Panc1 (cell line): Measurements from ENCODE around the gene CKB. TPM values are rescaled to one million over a fixed set of nuclear protein-coding genes. Genes with fewer than 3 reads are reported as not detected.

Source experiments
- ATAC-seq: fragments of 200-7000 bp; cut with Tn5 transposase; 2 replicates; pipeline ENCODE4 v1.9.1; 2020; ENCODE audit warnings: mild to moderate bottlenecking, moderate library complexity
- BruUV-seq: library from RNA; stranded (reverse); fragments of 400-500 nt; replicated peaks from 2 replicates; lab custom pipeline; 2021; lab: Mats Ljungman, UMichigan
- CTCF ChIA-PET: fragments of 300-600 bp; sonication (Branson Sonifier 250); formaldehyde crosslinking; loops from one replicate; lab custom pipeline; 2022; ENCODE audit warnings: antibody characterized with exemption; lab: Charles Lee
- POLR2A ChIA-PET: fragments of 300-600 bp; sonication (Branson Sonifier 250); formaldehyde crosslinking; loops from one replicate; lab custom pipeline; 2022; ENCODE audit warnings: antibody characterized with exemption; lab: Charles Lee
- DNase-seq: peaks from one replicate; pipeline ENCODE4 v3.0.0-alpha.2; 2010; ENCODE audit warnings: low read depth, low spot score
- H3K27ac ChIP-seq: 2 replicates; pipeline ENCODE4 v1.5.1; 2011; ENCODE audit warnings: mild to moderate bottlenecking, low read length, inconsistent platforms
- H3K27me3 ChIP-seq: fragments of 200-500 bp; sonication (Bioruptor generic); 2 replicates; pipeline ENCODE4 v1.6.0; 2014; ENCODE audit warnings: low read length, inconsistent platforms; ENCODE audit not compliant: control insufficient read depth, insufficient read depth
- H3K36me3 ChIP-seq: fragments of 200-500 bp; sonication (Bioruptor generic); 2 replicates; pipeline ENCODE4 v1.5.1; 2014; ENCODE audit warnings: inconsistent platforms, mild to moderate bottlenecking, low read length, moderate library complexity; ENCODE audit not compliant: control insufficient read depth, insufficient read depth
- H3K4me1 ChIP-seq: 2 replicates; pipeline ENCODE4 v1.5.1; 2011; ENCODE audit warnings: inconsistent platforms, mild to moderate bottlenecking, low read length, moderate library complexity; ENCODE audit not compliant: control insufficient read depth, insufficient read depth
- H3K4me3 ChIP-seq, 2 experiments: 2 replicates each; pipeline ENCODE4 v1.5.1; 2011 to 2012; ENCODE audit warnings: low read depth in 2 of 2, low read length in 2 of 2, mild to moderate bottlenecking in 2 of 2, inconsistent platforms in 1 of 2, moderate library complexity in 1 of 2
- H3K9me3 ChIP-seq: fragments of 200-500 bp; sonication (Bioruptor generic); 2 replicates; pipeline ENCODE4 v1.5.1; 2014; ENCODE audit warnings: low read depth, mild to moderate bottlenecking, inconsistent platforms, low read length, moderate library complexity; ENCODE audit not compliant: control insufficient read depth, insufficient read depth
- CTCF ChIP-seq: fragments of 450-650 bp; IDR thresholded peaks from 2 replicates; pipeline ENCODE4 v1.5.1; 2017; ENCODE audit warnings: mild to moderate bottlenecking
- POLR2AphosphoS5 ChIP-seq: IDR thresholded peaks from 2 replicates; pipeline ENCODE4 v1.6.1; 2012; ENCODE audit warnings: mild to moderate bottlenecking, low read depth, low read length, moderate library complexity
- REST ChIP-seq, 2 experiments: IDR thresholded peaks; 2 replicates each; pipeline ENCODE4 v1.6.1; 2011 to 2012; ENCODE audit warnings: low read depth in 2 of 2, control low read depth in 1 of 2, low read length in 1 of 2, mild to moderate bottlenecking in 1 of 2, moderate library complexity in 1 of 2; ENCODE audit not compliant: insufficient read depth in 1 of 2
- SIN3A ChIP-seq: IDR thresholded peaks from 2 replicates; pipeline ENCODE4 v1.6.1; 2012; ENCODE audit warnings: low read depth, mild to moderate bottlenecking, low read length, moderate library complexity, borderline replicate concordance; ENCODE audit not compliant: insufficient read depth
- TCF7L2 ChIP-seq: IDR thresholded peaks from 2 replicates; pipeline ENCODE4 v1.6.1; 2011; ENCODE audit warnings: mild to moderate bottlenecking, low read depth, low read length, inconsistent platforms
- in situ Hi-C: cut with HindIII; loops from 2 replicates; pipeline ENCODE4 v1.10.0; 2016; ENCODE audit warnings: low sequenced_read_pairs, low pct_unique_long_range_greater_than_20kb
- intact Hi-C: fragments of 100-400 bp; cut with micrococcal nuclease; formaldehyde crosslinking; loops from one replicate; pipeline ENCODE4 v1.10.0; 2022; ENCODE audit not compliant: unreplicated experiment
- total RNA-seq: library from RNA; stranded (reverse); gene quantifications from one replicate; pipeline ENCODE4 v1.2.1, GENCODE V29; 2021; ENCODE audit not compliant: unreplicated experiment

The CKB gene
- total RNA-seq, 1 experiment from 2014 or later: 436 TPM

- peak overlapping the region; percentile 80 for H3K27ac ChIP-seq
- in situ Hi-C loops: no loop called here
- no peaks in the 10 kb centered on the region; the same call in 1 of the 2 replicates for H3K36me3 ChIP-seq
- intact Hi-C loops: no loop called here
- H3K9me3 ChIP-seq: no peaks in the 10 kb centered on the region
- TSS peak; percentile 97 for BruUV-seq
- H3K4me3 ChIP-seq: peak overlapping the region in 1 of 2 experiments; percentile 50; a peak in 1 of 4 replicates
- CTCF ChIA-PET: no interaction called here
- H3K4me1 ChIP-seq: peaks cover 45% of the 10 kb centered on the region
- ATAC-seq (no peak), DNase-seq (no peak)
- no peaks in the 10 kb centered on the region for H3K27me3 ChIP-seq
- no peak for TF ChIP-seq TCF7L2
- POLR2A ChIA-PET: interaction anchor here (1.1 kb wide), 1 partner anchor 19 kb away, joined by 4 read pairs; no protein-coding TSS in a partner anchor
Observed at GRCh38 chr14:103519837-103520212, 2.8 kb downstream of the CKB start.

GRCh38 chr14:103519043-103519836, 3.4 kb downstream of the CKB start:
- ATAC-seq: peak; percentile 45
- in situ Hi-C loops: no loop called here
- intact Hi-C loops: no loop called here
- H3K4me1 ChIP-seq: peaks cover 39% of the 10 kb centered on the region
- H3K9me3 ChIP-seq: no peaks in the 10 kb centered on the region
- H3K27me3 ChIP-seq: no peaks in the 10 kb centered on the region
- TF ChIP-seq POLR2AphosphoS5 (no peak; the same call in 1 of the 2 replicates), TCF7L2 (no peak), SIN3A (0 out of 2 replicates have a peak, but pooled peaks have one; percentile 42)
- H3K36me3 ChIP-seq: no peaks in the 10 kb centered on the region; the same call in 1 of the 2 replicates
- ChIA-PET POLR2A (interaction anchor here (1.1 kb wide), 1 partner anchor 19 kb away, joined by 4 read pairs; no protein-coding TSS in a partner anchor), CTCF (interaction anchor here (0.6 to 1.3 kb wide), 7 partner anchors 9 to 52 kb away, joined by 3 to 13 read pairs (median 3); partner anchors contain the start of gene TRMT61A)
- BruUV-seq: no TSS peak
- peak overlapping the region; percentile 80 for H3K27ac ChIP-seq
- DNase-seq: no peak
- no peak overlapping the region for H3K4me3 ChIP-seq

GRCh38 chr14:103518422-103519042, 4.1 kb downstream of the CKB start:
- H3K4me1 ChIP-seq: peaks cover 39% of the 10 kb centered on the region
- intact Hi-C loops: no loop called here
- no peak overlapping the region for H3K4me3 ChIP-seq
- H3K9me3 ChIP-seq: no peaks in the 10 kb centered on the region
- ATAC-seq: peak; percentile 64
- no TSS peak for BruUV-seq
- no peak for DNase-seq
- no peaks in the 10 kb centered on the region for H3K27me3 ChIP-seq
- H3K27ac ChIP-seq: peak overlapping the region; percentile 80
- 0 out of 2 replicates have a peak, but pooled peaks have one; percentile 38 for TF ChIP-seq POLR2AphosphoS5
- peak; percentile 92 for TF ChIP-seq CTCF
- TF ChIP-seq REST (IDR thresholded peaks at IDR 0.05; ENCODE audit: insufficient read depth in 1 of 2, low read depth in 2 of 2, low read length in 1 of 2): no peak
- ChIA-PET CTCF (interaction anchor here (0.6 to 1.3 kb wide), 8 partner anchors 10 to 51 kb away, joined by 3 to 13 read pairs (median 3); partner anchors contain the start of gene TRMT61A), POLR2A (interaction anchor here (1.1 kb wide), 1 partner anchor 20 kb away, joined by 4 read pairs; no protein-coding TSS in a partner anchor)
- in situ Hi-C loops: no loop called here
- H3K36me3 ChIP-seq: no peaks in the 10 kb centered on the region; the same call in 1 of the 2 replicates
